Renal cortical epithelial cell (primary cell): Measurements from ENCODE around the gene TANGO2. TPM values are rescaled to one million over a fixed set of nuclear protein-coding genes. Genes with fewer than 3 reads are reported as not detected.

Source experiments
- total RNA-seq: library from RNA; depleted of rRNA; stranded (reverse); fragments of >200 nt; gene quantifications from 2 replicates; pipeline ENCODE4 v1.2.3, GENCODE V29; 2014

Gene TANGO2
- total RNA-seq, 1 donor from 2014 or later: 34.9 TPM

Other genes with a start within 250 kb of the TANGO2 start
- 4.9 and 7.3 TPM in 2 replicates for gene GNB1L, start 166.2 kb upstream of the TANGO2 start, total RNA-seq
- 6.3 and 16.9 TPM in 2 replicates for gene RTL10, start 166.2 kb upstream of the TANGO2 start, total RNA-seq
- 246 and 480 TPM in 2 replicates for gene COMT, start 79.3 kb upstream of the TANGO2 start, total RNA-seq
- gene TXNRD2, start 79.3 kb upstream of the TANGO2 start, total RNA-seq: 15.0 and 22.6 TPM in 2 replicates
- 31.7 and 72.1 TPM in 2 replicates for gene ARVCF, start 4.3 kb upstream of the TANGO2 start, total RNA-seq
- gene DGCR8, start 59.1 kb downstream of the TANGO2 start, total RNA-seq: 15.3 and 36.6 TPM in 2 replicates
- 173 and 360 TPM in 2 replicates for gene RANBP1, start 95.0 kb downstream of the TANGO2 start, total RNA-seq
- 28.8 and 29.3 TPM in 2 replicates for gene TRMT2A, start 96.1 kb downstream of the TANGO2 start, total RNA-seq
- gene ZDHHC8, start 110.7 kb downstream of the TANGO2 start, total RNA-seq: 2.6 and 35.3 TPM in 2 replicates
- gene CCDC188, start 129.9 kb downstream of the TANGO2 start, total RNA-seq: 0.10 TPM in 1 of 2 replicates, not detected in the other
- gene RTN4R, start 247.2 kb downstream of the TANGO2 start, total RNA-seq: 1.2 and 2.0 TPM in 2 replicates